GM12801 (cell line): ENCODE results near the gene PCDHGC3.

ENCODE experiments used
- CTCF ChIP-seq: IDR thresholded peaks from one replicate; pipeline ENCODE4 v1.5.1; 2011; ENCODE audit warnings: control low read depth; ENCODE audit not compliant: insufficient read length; ENCODE audit errors: extremely low read depth

PCDHGC3 gene

GRCh38 chr5:141479776-141480175 lies 4.0 kb downstream of the PCDHGC3 start:
- no peak for TF ChIP-seq CTCF

GRCh38 chr5:141483902-141484301 lies 8.1 kb downstream of the PCDHGC3 start:
- no peak for TF ChIP-seq CTCF

- TF ChIP-seq CTCF, result no peak
Observed at GRCh38 chr5:141484310-141484640, 8.5 kb downstream of the PCDHGC3 start.

- TF ChIP-seq CTCF, result no peak
Observed at GRCh38 chr5:141484641-141485311, 9.0 kb downstream of the PCDHGC3 start, which contains the start of gene PCDHGC4. PCDHGC4 (plus strand) TSS chr5:141485030; CDS start chr5:141485174, 144 bp downstream.

GRCh38 chr5:141485321-141486055 lies 9.7 kb downstream of the PCDHGC3 start:
- TF ChIP-seq CTCF, result no peak

GRCh38 chr5:141486091-141486490 lies 10.3 kb downstream of the PCDHGC3 start:
- TF ChIP-seq CTCF, result no peak

GRCh38 chr5:141487131-141487530 lies 11.4 kb downstream of the PCDHGC3 start:
- TF ChIP-seq CTCF, result no peak
